ENCODE data around the gene PRDM16. TPM values are rescaled to one million over a fixed set of nuclear protein-coding genes. Genes with fewer than 3 reads are reported as not detected.

PRDM16 gene
- total and polyA plus RNA-seq, 2 of the 8 experiments (the other 6 are each of a cell fraction or from before 2014, with no cell fraction given): 0.39 to 0.43 TPM

GRCh38 chr1:3119061-3119460, 50.1 kb downstream of the PRDM16 start:
- H3K18ac ChIP-seq (ENCODE audit: extremely low read depth, low read length): no peak overlapping the region
- 0 out of 2 replicates have a peak overlapping the region, but pooled peaks have one; percentile 8 for H2BK15ac ChIP-seq (ENCODE audit: low read length)
- no peak overlapping the region for H3K23ac ChIP-seq (ENCODE audit: insufficient read length)
- no peak for TF ChIP-seq ZNF274 (IDR thresholded peaks at IDR 0.05; ENCODE audit: borderline replicate concordance, extremely low read depth, low read length)
- TF ChIP-seq EGR1 (IDR thresholded peaks at IDR 0.05; ENCODE audit: borderline replicate concordance, low read depth, low read length): no peak
- no peak overlapping the region for H2BK12ac ChIP-seq (ENCODE audit: low read depth, low read length)
- H2BK120ac ChIP-seq (replicated peaks; ENCODE audit: low read depth, low read length): no peak overlapping the region
- no peak overlapping the region for H2AK5ac ChIP-seq (ENCODE audit: low read depth, low read length)
- H3K4me1 ChIP-seq (replicated peaks in 1 of 4; ENCODE audit: control insufficient read depth in 3 of 4, insufficient read depth in 4 of 4, low read length in 3 of 4): no peaks in the 10 kb centered on the region; a peak in 2 of 7 replicates
- H3K14ac ChIP-seq (ENCODE audit: insufficient read length): no peak overlapping the region
- DNase-seq (ENCODE audit: low read depth in 1 of 2, low spot score in 2 of 2): no peak
- H3K56ac ChIP-seq (replicated peaks; ENCODE audit: insufficient read length, low read depth, low read length): no peak overlapping the region
- peaks cover 0 to 6% of the 10 kb centered on the region in 2 experiments for H4K20me1 ChIP-seq (replicated peaks in 1 of 2; ENCODE audit: control insufficient read depth in 1 of 2, insufficient read depth in 2 of 2, low read length in 2 of 2)
- H3K23me2 ChIP-seq (ENCODE audit: low read depth, low read length): no peaks in the 10 kb centered on the region
- no peaks in the 10 kb centered on the region for H3K79me2 ChIP-seq (ENCODE audit: control insufficient read depth in 1 of 2, insufficient read depth in 2 of 2, low read length in 2 of 2)
- H3K4ac ChIP-seq (replicated peaks; ENCODE audit: insufficient read length, low read depth, low read length): no peak overlapping the region
- H3K79me1 ChIP-seq (ENCODE audit: low read depth, low read length): peaks cover 4% of the 10 kb centered on the region
- H3K36me3 ChIP-seq (ENCODE audit: control insufficient read depth in 2 of 4, insufficient read depth in 4 of 4, low read length in 3 of 4): no peaks in the 10 kb centered on the region
- CTCF ChIA-PET (ENCODE audit: partially characterized antibody): interaction anchor here (0.6 to 1.0 kb wide), 2 partner anchors 52 to 341 kb away, joined by 3 read pairs; no protein-coding TSS in a partner anchor
- no peak overlapping the region for H3K27ac ChIP-seq (ENCODE audit: low read depth, low read length)
- no peak overlapping the region for H2AFZ ChIP-seq (ENCODE audit: low read length)
- 90% methylated on average over 13 of the region's 14 CpGs; no CpG with 5 or more reads in 1 of the 2 experiments for WGBS, 2 experiments (ENCODE audit: extremely low coverage in 1 of 2, insufficient coverage in 1 of 2, insufficient read length in 1 of 2, insufficient replicate concordance in 2 of 2, low coverage in 1 of 2, low lambda C conversion rate in 2 of 2, missing lambda C conversion rate in 1 of 2)
- H3K4me2 ChIP-seq (ENCODE audit: insufficient read depth in 1 of 2, low read depth in 2 of 2, low read length in 2 of 2): no peak overlapping the region
- H3K4me3 ChIP-seq (ENCODE audit: extremely low read depth in 1 of 4, insufficient read depth in 2 of 4, low read depth in 3 of 4, low read length in 4 of 4): no peak overlapping the region
- no peak for FAIRE-seq
- peaks cover 0 to 3% (median 0%) of the 10 kb centered on the region in 4 experiments; a peak in 1 of 7 replicates for H3K27me3 ChIP-seq (replicated peaks in 1 of 4; ENCODE audit: control insufficient read depth in 3 of 4, extremely low read depth in 1 of 4, insufficient read depth in 3 of 4, low read length in 3 of 4)
- no peak overlapping the region for H4K91ac ChIP-seq (replicated peaks; ENCODE audit: insufficient read length, low read length)
- POLR2A ChIA-PET (ENCODE audit: partially characterized antibody): no interaction called here
- H4K5ac ChIP-seq (ENCODE audit: insufficient read length, low read depth, low read length): no peak overlapping the region
- no peak overlapping the region for H3K9ac ChIP-seq (replicated peaks in 1 of 4; ENCODE audit: extremely low read depth in 1 of 4, low read depth in 3 of 4, low read length in 3 of 4)
- no peak overlapping the region for H2BK5ac ChIP-seq (ENCODE audit: low read depth, low read length)
- H3K9me3 ChIP-seq (ENCODE audit: insufficient read depth in 2 of 2, low read depth in 1 of 2, low read length in 1 of 2): peaks cover 0 to 2% of the 10 kb centered on the region in 2 experiments; a peak in 2 of 4 replicates
- H2BK20ac ChIP-seq (ENCODE audit: low read length): no peak overlapping the region
- H4K8ac ChIP-seq (ENCODE audit: extremely low read depth, insufficient read depth, low read length): no peak overlapping the region

All from H1 (cell line).